SHP77 (cell line): ENCODE data around the gene LRRC36.
A peak's percentile ranks its signal among the peaks of the same experiment; 100 is the strongest.
"Not testable (repeated sequence)": the region's sequence is repeated elsewhere in the genome, so short reads cannot be mapped to it uniquely, and the experiment has no call there.

ENCODE experiments used
- DNase-seq, 2 experiments: peaks; one replicate each; lab custom pipeline; 2025; lab: John Stamatoyannopoulos, UW

LRRC36 gene

GRCh38 chr16:67346341-67346740 is 19.7 kb downstream of the LRRC36 start:
- DNase-seq: no peak

GRCh38 chr16:67349172-67349571 is 22.6 kb downstream of the LRRC36 start:
- peak; percentile 37 to 42 for DNase-seq

GRCh38 chr16:67350324-67350723 is 23.7 kb downstream of the LRRC36 start:
- DNase-seq: no peak

GRCh38 chr16:67352463-67352862 is 25.8 kb downstream of the LRRC36 start:
- not testable (repeated sequence) for DNase-seq

GRCh38 chr16:67356396-67356795 is 29.8 kb downstream of the LRRC36 start:
- DNase-seq: no peak

- no peak for DNase-seq
Observed at GRCh38 chr16:67357561-67357960, 30.9 kb downstream of the LRRC36 start.

GRCh38 chr16:67359540-67360269 is 33.1 kb downstream of the LRRC36 start:
- not testable (repeated sequence) for DNase-seq

- no peak for DNase-seq
Observed at GRCh38 chr16:67361038-67361437, 34.4 kb downstream of the LRRC36 start.

- DNase-seq: no peak
Observed at GRCh38 chr16:67364600-67365235, 38.1 kb downstream of the LRRC36 start.

- DNase-seq: no peak
Observed at GRCh38 chr16:67370661-67371060, 44.0 kb downstream of the LRRC36 start.

GRCh38 chr16:67372664-67373063 is 46.0 kb downstream of the LRRC36 start:
- DNase-seq: no peak

GRCh38 chr16:67376012-67376411 is 49.4 kb downstream of the LRRC36 start:
- DNase-seq: not testable (repeated sequence)

- no peak for DNase-seq
Observed at GRCh38 chr16:67378642-67379041, 52.0 kb downstream of the LRRC36 start.

GRCh38 chr16:67383284-67383683 is 56.7 kb downstream of the LRRC36 start:
- no peak for DNase-seq

GRCh38 chr16:67384778-67385510 is 58.3 kb downstream of the LRRC36 start:
- DNase-seq: no peak

GRCh38 chr16:67386861-67387455 is 60.3 kb downstream of the LRRC36 start:
- no peak for DNase-seq

GRCh38 chr16:67387479-67388079 is 61.0 kb downstream of the LRRC36 start:
- DNase-seq: no peak

GRCh38 chr16:67388191-67388590 is 61.6 kb downstream of the LRRC36 start:
- DNase-seq: no peak

GRCh38 chr16:67388591-67388990 is 62.0 kb downstream of the LRRC36 start:
- DNase-seq: no peak

- DNase-seq: no peak
Observed at GRCh38 chr16:67389911-67390815, 63.5 kb downstream of the LRRC36 start.

- no peak for DNase-seq
Observed at GRCh38 chr16:67390816-67391423, 64.3 kb downstream of the LRRC36 start.
